Measurements from ENCODE around the gene WDR20. TPM values are rescaled to one million over a fixed set of nuclear protein-coding genes. Genes with fewer than 3 reads are reported as not detected.
A peak's percentile ranks its signal among the peaks of the same experiment; 100 is the strongest.

WDR20 gene
- total and polyA plus RNA-seq, 2 of the 4 experiments (the other 2 are of a cell fraction), result 20.3 to 27.4 TPM

DNA sequence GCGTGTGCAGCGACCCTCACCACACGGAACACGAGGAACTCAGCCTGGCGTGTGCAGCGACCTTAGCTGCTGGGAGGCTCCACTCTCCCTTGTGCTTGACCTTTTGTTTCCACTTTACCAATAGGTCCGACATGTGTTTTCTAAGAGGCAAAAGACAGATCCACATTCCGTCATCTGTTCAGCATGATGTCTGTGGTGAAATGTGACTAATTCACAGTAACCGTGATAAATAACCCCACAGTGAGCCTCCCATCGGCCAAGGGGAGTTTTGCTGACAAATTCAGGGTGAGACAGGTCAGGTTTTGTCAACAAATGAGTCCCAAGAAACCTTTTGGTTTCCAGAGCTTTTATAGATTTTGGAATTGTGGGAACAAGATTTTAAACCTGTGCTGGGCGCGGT lies 109.3 kb downstream of the WDR20 start:
- Histone ChIP-seq H4K8ac (ENCODE audit: low read depth in 2 of 2, low read length in 2 of 2) (no peak overlapping the region; a peak in 1 of 4 replicates), H3K79me1 (ENCODE audit: low read depth in 1 of 2, low read length in 2 of 2) (no peaks in the 10 kb centered on the region; a peak in 2 of 4 replicates), H3K9me3 (ENCODE audit: control insufficient read depth, insufficient read depth, low read length) (no peaks in the 10 kb centered on the region), H3K4me1 (ENCODE audit: control insufficient read depth, insufficient read depth, low read length) (peaks cover 4% of the 10 kb centered on the region), H2AK9ac (replicated peaks; ENCODE audit: low read depth, low read length, poor library complexity) (peak overlapping the region; percentile 5), H3K27ac (ENCODE audit: insufficient read depth, low read length) (no peak overlapping the region), H2BK120ac (ENCODE audit: low read depth, low read length) (no peak overlapping the region), H3K14ac (replicated peaks; ENCODE audit: low read depth, low read length) (0 out of 2 replicates have a peak overlapping the region, but pooled peaks have one; percentile 40), H2BK15ac (ENCODE audit: low read depth, low read length) (no peak overlapping the region), H3K36me3 (ENCODE audit: control insufficient read depth, insufficient read depth, low read length) (no peaks in the 10 kb centered on the region; the same call in 1 of the 2 replicates), H3K4ac (ENCODE audit: low read depth, low read length) (peak overlapping the region; percentile 79; the same call in 1 of the 2 replicates), H3K18ac (ENCODE audit: low read depth, low read length) (no peak overlapping the region), H4K5ac (ENCODE audit: low read depth, low read length) (no peak overlapping the region), H2AFZ (replicated peaks; ENCODE audit: low read length, poor library complexity) (no peak overlapping the region), H3K23ac (ENCODE audit: low read depth, low read length) (no peak overlapping the region), H2BK20ac (ENCODE audit: low read depth, low read length) (no peak overlapping the region), H2BK5ac (ENCODE audit: low read depth, low read length, poor library complexity, severe bottlenecking) (peak overlapping the region; percentile 36), H2AK5ac (ENCODE audit: low read depth, low read length) (peak overlapping the region; percentile 82), H3K27me3 (ENCODE audit: control insufficient read depth, insufficient read depth, low read length) (no peaks in the 10 kb centered on the region; the same call in 1 of the 2 replicates), H4K91ac (ENCODE audit: insufficient read depth, low read depth, low read length) (no peak overlapping the region), H4K20me1 (ENCODE audit: insufficient read depth, low read length) (no peaks in the 10 kb centered on the region), H3K4me3 (ENCODE audit: insufficient read depth, low read depth, low read length) (no peak overlapping the region), H3K9me1 (ENCODE audit: insufficient read depth, low read length) (peaks cover 3% of the 10 kb centered on the region; the same call in 1 of the 2 replicates), H3K4me2 (ENCODE audit: low read depth, low read length) (no peak overlapping the region), H3K56ac (ENCODE audit: extremely low read depth, insufficient read depth, low read length) (no peak overlapping the region), H3K9ac (ENCODE audit: low read depth, low read length) (no peak overlapping the region)
- TF ChIP-seq MAFK (IDR thresholded peaks at IDR 0.05; ENCODE audit: low read depth, low read length), result no peak
- no peak for TF ChIP-seq CHD1 (IDR thresholded peaks at IDR 0.05; ENCODE audit: low read depth, low read length)
- TF ChIP-seq MXI1 (IDR thresholded peaks at IDR 0.05; ENCODE audit: borderline replicate concordance, low read depth, low read length), result no peak
- TF ChIP-seq FOS (IDR thresholded peaks at IDR 0.05; ENCODE audit: low read depth, low read length), result no peak
- TF ChIP-seq RCOR1 (IDR thresholded peaks at IDR 0.05; ENCODE audit: insufficient replicate concordance, low read length), result no peak
- no peak for TF ChIP-seq RAD21 (IDR thresholded peaks at IDR 0.05; ENCODE audit: low read length)
- TF ChIP-seq NFE2L2 (IDR thresholded peaks at IDR 0.05; ENCODE audit: low read depth, low read length), result no peak
- TF ChIP-seq CEBPB (IDR thresholded peaks at IDR 0.05; ENCODE audit: low read depth, low read length), result no peak
- no peak for TF ChIP-seq BHLHE40 (IDR thresholded peaks at IDR 0.05; ENCODE audit: low read depth, low read length)
- TF ChIP-seq, protein P1, sequence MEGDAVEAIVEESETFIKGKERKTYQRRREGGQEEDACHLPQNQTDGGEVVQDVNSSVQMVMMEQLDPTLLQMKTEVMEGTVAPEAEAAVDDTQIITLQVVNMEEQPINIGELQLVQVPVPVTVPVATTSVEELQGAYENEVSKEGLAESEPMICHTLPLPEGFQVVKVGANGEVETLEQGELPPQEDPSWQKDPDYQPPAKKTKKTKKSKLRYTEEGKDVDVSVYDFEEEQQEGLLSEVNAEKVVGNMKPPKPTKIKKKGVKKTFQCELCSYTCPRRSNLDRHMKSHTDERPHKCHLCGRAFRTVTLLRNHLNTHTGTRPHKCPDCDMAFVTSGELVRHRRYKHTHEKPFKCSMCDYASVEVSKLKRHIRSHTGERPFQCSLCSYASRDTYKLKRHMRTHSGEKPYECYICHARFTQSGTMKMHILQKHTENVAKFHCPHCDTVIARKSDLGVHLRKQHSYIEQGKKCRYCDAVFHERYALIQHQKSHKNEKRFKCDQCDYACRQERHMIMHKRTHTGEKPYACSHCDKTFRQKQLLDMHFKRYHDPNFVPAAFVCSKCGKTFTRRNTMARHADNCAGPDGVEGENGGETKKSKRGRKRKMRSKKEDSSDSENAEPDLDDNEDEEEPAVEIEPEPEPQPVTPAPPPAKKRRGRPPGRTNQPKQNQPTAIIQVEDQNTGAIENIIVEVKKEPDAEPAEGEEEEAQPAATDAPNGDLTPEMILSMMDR (conservative IDR thresholded peaks at IDR 0.05; ENCODE audit: low read depth, low read length), result no peak
- TF ChIP-seq RFX5 (IDR thresholded peaks at IDR 0.05; ENCODE audit: low read depth, low read length), result no peak
- no peak for TF ChIP-seq SMC3 (IDR thresholded peaks at IDR 0.05; ENCODE audit: low read depth, low read length)
- TF ChIP-seq, protein P2, sequence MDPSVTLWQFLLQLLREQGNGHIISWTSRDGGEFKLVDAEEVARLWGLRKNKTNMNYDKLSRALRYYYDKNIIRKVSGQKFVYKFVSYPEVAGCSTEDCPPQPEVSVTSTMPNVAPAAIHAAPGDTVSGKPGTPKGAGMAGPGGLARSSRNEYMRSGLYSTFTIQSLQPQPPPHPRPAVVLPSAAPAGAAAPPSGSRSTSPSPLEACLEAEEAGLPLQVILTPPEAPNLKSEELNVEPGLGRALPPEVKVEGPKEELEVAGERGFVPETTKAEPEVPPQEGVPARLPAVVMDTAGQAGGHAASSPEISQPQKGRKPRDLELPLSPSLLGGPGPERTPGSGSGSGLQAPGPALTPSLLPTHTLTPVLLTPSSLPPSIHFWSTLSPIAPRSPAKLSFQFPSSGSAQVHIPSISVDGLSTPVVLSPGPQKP (IDR thresholded peaks at IDR 0.05; ENCODE audit: borderline replicate concordance, low read depth, low read length), result no peak
- TF ChIP-seq, protein P3, sequence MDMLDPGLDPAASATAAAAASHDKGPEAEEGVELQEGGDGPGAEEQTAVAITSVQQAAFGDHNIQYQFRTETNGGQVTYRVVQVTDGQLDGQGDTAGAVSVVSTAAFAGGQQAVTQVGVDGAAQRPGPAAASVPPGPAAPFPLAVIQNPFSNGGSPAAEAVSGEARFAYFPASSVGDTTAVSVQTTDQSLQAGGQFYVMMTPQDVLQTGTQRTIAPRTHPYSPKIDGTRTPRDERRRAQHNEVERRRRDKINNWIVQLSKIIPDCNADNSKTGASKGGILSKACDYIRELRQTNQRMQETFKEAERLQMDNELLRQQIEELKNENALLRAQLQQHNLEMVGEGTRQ (IDR thresholded peaks at IDR 0.05; ENCODE audit: low read depth, low read length), result no peak
- no peak for TF ChIP-seq POLR2A (IDR thresholded peaks at IDR 0.05; ENCODE audit: low read depth, low read length)
- ATAC-seq (ENCODE audit: low read depth) (no peak), DNase-seq (peak; percentile 55)
- ChIA-PET POLR2A (ENCODE audit: unreplicated experiment) (no interaction called here), CTCF (no interaction called here)
- dilution Hi-C loops (cut with HindIII; ENCODE audit: low sequenced_read_pairs, unreplicated experiment) (no loop called here), intact Hi-C loops (cut with micrococcal nuclease) (no loop called here), in situ Hi-C loops (cut with MboI; ENCODE audit: low sequenced_read_pairs) (no loop called here)
- WGBS, 2 experiments (ENCODE audit: extremely low coverage in 2 of 2, insufficient read length in 1 of 2), result 77% methylated on average over 4 of the region's 12 CpGs; no CpG with 5 or more reads in 1 of the 2 experiments
- BruUV-seq (replicated peaks), result no TSS peak
